Karpas-422 (cell line): ENCODE data around the gene FIZ1. TPM values are rescaled to one million over a fixed set of nuclear protein-coding genes. Genes with fewer than 3 reads are reported as not detected.

Source experiments
- DNase-seq: peaks from one replicate; pipeline ENCODE4 v3.0.0-alpha.2; 2015
- H2AFZ ChIP-seq: fragments of 200-600 bp; sonication (generic); 2 replicates; pipeline ENCODE4 v1.6.1; 2014; ENCODE audit warnings: antibody characterized with exemption, low read length, mixed read lengths
- H3K27ac ChIP-seq: fragments of 200-600 bp; sonication (generic); 2 replicates; pipeline ENCODE4 v1.5.1; 2014; ENCODE audit warnings: mild to moderate bottlenecking, low read length, moderate library complexity
- H3K27me3 ChIP-seq: fragments of 200-600 bp; sonication (generic); 2 replicates; pipeline ENCODE4 v1.6.1; 2014; ENCODE audit warnings: low read length, mixed read lengths
- H3K36me3 ChIP-seq: fragments of 200-600 bp; sonication (generic); 2 replicates; pipeline ENCODE4 v1.6.1; 2014; ENCODE audit warnings: low read length, mixed read lengths; ENCODE audit not compliant: insufficient read depth
- H3K4me1 ChIP-seq: fragments of 200-600 bp; sonication (generic); 2 replicates; pipeline ENCODE4 v1.6.1; 2014; ENCODE audit warnings: mild to moderate bottlenecking, low read length, mixed read lengths
- H3K4me2 ChIP-seq: fragments of 200-600 bp; sonication (generic); 2 replicates; pipeline ENCODE4 v1.6.1; 2014; ENCODE audit warnings: low read length, low read depth, mild to moderate bottlenecking; ENCODE audit not compliant: poor library complexity, severe bottlenecking
- H3K4me3 ChIP-seq: fragments of 200-600 bp; sonication (generic); 2 replicates; pipeline ENCODE4 v1.5.1; 2014; ENCODE audit warnings: mild to moderate bottlenecking, antibody characterized with exemption, low read length, mixed read lengths
- H3K79me2 ChIP-seq: fragments of 200-600 bp; sonication (generic); 2 replicates; pipeline ENCODE4 v1.6.1; 2014; ENCODE audit warnings: mild to moderate bottlenecking, low read length, mixed read lengths
- H3K9ac ChIP-seq: fragments of 200-600 bp; sonication (generic); 2 replicates; pipeline ENCODE4 v1.6.0; 2014; ENCODE audit warnings: low read length
- H3K9me2 ChIP-seq: fragments of 200-600 bp; sonication (generic), shearing (Covaris generic); replicated peaks from 2 replicates; pipeline ENCODE4 v1.6.0; 2014; ENCODE audit warnings: mild to moderate bottlenecking, low read length, moderate library complexity; ENCODE audit not compliant: insufficient read depth
- H3K9me3 ChIP-seq: fragments of 300-700, 200-600 bp; sonication (generic); 2 replicates; pipeline ENCODE4 v1.6.1; 2014; ENCODE audit warnings: low read length, mixed read lengths
- H4K20me1 ChIP-seq: fragments of 200-600 bp; sonication (generic); 2 replicates; pipeline ENCODE4 v1.6.1; 2014; ENCODE audit warnings: mild to moderate bottlenecking, antibody characterized with exemption, low read length, low read depth; ENCODE audit not compliant: insufficient read depth
- total RNA-seq: library from RNA; depleted of rRNA; stranded (reverse); fragments of >200 nt; shearing (Covaris generic); gene quantifications from 2 replicates; pipeline ENCODE4 v1.2.3, GENCODE V29; 2014; ENCODE audit warnings: low replicate concordance

FIZ1 gene
- total RNA-seq, 1 experiment from 2014 or later: 6.4 TPM

DNA sequence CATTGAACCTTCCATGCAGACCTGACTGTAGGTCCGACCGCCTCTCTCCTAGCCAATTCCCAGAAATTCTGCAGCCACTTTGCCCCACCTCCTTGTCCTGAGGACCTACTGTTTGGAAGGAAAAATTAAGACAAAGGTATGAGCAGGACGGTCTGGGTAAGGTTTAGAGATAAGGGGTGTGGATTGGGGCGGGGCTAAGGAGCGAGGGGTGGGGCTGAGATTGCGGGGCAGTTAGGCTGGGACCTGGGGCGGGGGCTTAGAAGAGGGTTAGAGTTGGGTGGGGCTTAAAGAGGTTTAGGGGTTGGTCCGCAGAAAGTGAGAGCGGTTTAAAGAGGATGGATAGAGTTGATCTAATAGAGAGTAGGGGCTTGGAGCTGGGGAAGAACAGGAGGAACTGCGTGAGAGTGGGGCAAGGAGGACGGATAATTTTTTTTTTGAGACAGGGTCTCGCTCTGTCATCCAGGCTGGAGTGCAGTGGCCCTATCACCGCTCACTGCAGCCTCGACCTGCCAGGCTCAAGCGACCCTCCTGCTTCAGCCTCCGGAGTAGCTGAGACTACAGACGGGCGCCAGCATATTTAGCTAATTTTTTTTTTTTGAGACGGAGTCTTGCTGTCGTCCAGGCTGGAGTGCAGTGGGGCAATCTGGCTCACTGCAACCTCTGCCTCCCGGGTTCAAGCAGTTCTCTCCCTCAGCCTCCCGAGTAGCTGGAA lies 4.4 kb upstream of the FIZ1 start:
- H2AFZ ChIP-seq: no peak overlapping the region
- peaks cover 30% of the 10 kb centered on the region for H3K79me2 ChIP-seq
- H3K36me3 ChIP-seq: peaks cover 11% of the 10 kb centered on the region
- H3K4me2 ChIP-seq: no peak overlapping the region
- no peak overlapping the region; the same call in 1 of the 2 replicates for H3K4me3 ChIP-seq
- no peak overlapping the region for H3K27ac ChIP-seq
- no peaks in the 10 kb centered on the region for H3K27me3 ChIP-seq
- H3K9ac ChIP-seq: no peak overlapping the region
- no peak for DNase-seq
- H4K20me1 ChIP-seq: no peaks in the 10 kb centered on the region; the same call in 1 of the 2 replicates
- no peaks in the 10 kb centered on the region for H3K9me3 ChIP-seq
- no peaks in the 10 kb centered on the region for H3K9me2 ChIP-seq
- peaks cover 28% of the 10 kb centered on the region for H3K4me1 ChIP-seq

DNA sequence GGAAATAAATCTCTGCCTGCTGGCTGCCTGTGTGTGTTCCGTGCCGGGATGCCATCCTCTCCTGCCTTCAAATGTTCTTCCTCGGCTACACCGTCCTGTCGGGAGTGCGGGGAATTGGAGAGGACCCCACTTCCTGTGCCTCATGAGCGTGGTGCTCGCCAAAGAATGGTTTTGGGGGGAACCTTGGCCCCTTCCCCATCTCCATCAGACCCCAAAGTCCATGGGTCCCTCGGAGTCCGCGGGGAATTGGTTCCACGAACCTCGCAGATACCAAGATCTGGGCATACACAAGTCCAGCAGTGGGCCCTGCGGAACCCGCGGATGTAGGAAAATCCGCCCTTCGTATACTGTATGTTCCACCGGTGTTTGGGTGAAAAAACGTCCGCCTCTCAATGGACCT lies 3.8 kb upstream of the FIZ1 start:
- Histone ChIP-seq H3K9me3 (no peaks in the 10 kb centered on the region), H2AFZ (no peak overlapping the region), H3K9me2 (no peaks in the 10 kb centered on the region), H3K9ac (no peak overlapping the region), H3K4me2 (no peak overlapping the region), H3K4me3 (no peak overlapping the region), H3K27me3 (no peaks in the 10 kb centered on the region), H3K27ac (no peak overlapping the region), H3K4me1 (peaks cover 34% of the 10 kb centered on the region), H3K79me2 (peaks cover 31% of the 10 kb centered on the region), H3K36me3 (peaks cover 7% of the 10 kb centered on the region; the same call in 1 of the 2 replicates), H4K20me1 (no peaks in the 10 kb centered on the region; the same call in 1 of the 2 replicates)
- no peak for DNase-seq

DNA sequence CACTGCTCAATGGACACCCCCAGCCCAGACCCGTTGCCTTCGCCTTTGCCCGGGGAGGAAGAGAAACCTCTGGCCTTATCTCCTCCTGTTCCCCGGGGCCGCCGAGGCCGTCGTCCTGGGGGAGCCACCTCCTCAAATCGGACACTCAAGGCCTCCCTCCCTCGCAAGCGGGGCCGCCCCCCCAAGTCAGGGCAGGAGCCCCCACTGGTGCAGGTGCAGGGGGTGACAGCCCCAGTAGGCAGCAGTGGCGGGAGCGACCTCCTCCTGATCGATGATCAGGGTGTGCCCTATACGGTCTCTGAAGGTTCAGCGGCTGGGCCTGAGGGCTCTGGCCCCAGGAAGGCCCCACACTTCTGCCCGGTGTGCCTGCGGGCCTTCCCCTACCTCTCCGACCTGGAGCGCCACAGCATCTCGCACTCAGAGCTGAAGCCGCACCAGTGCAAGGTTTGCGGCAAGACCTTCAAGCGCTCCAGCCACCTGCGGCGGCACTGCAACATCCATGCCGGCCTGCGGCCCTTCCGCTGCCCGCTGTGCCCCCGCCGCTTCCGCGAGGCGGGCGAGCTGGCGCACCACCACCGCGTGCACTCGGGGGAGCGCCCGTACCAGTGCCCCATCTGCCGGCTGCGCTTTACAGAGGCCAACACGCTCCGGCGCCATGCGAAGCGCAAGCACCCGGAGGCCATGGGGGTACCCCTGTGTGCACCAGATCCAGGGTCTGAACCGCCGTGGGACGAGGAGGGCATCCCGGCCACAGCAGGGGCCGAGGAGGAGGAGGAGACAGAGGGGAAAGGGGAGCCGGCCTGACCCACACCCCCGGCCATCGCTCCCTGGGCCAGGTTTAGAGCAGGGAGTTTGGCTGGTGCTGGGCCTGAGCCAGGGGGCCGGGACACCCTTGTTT lies 3.0 kb upstream of the FIZ1 start:
- H3K4me3 ChIP-seq: no peak overlapping the region
- H3K9me2 ChIP-seq: no peaks in the 10 kb centered on the region
- H3K27me3 ChIP-seq: no peaks in the 10 kb centered on the region
- H4K20me1 ChIP-seq: no peaks in the 10 kb centered on the region; the same call in 1 of the 2 replicates
- DNase-seq: no peak
- no peak overlapping the region for H2AFZ ChIP-seq
- peaks cover 7% of the 10 kb centered on the region; the same call in 1 of the 2 replicates for H3K36me3 ChIP-seq
- H3K4me2 ChIP-seq: no peak overlapping the region
- H3K9me3 ChIP-seq: no peaks in the 10 kb centered on the region
- no peak overlapping the region for H3K27ac ChIP-seq
- H3K79me2 ChIP-seq: peaks cover 27% of the 10 kb centered on the region
- peaks cover 35% of the 10 kb centered on the region for H3K4me1 ChIP-seq
- H3K9ac ChIP-seq: no peak overlapping the region

DNA sequence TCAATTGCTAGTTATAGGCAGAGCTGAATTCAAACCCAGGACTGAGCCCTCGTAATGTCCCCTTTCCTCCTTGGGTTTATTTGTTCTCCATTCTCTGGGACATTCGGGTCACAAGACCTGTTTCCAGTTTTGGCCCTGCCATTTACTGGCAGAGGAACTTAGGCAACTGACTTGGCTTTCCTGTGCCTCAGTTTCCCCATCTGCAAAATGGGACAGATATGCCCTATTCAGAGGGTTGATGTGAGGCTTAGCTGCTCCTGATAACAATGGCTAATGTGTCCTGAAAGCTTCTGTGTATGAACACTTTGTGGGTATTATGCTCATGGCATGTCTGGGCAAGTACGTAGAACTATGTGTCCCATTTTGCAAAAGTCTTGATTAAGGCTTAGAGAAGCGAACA lies 1.8 kb upstream of the FIZ1 start:
- H2AFZ ChIP-seq: no peak overlapping the region
- peak overlapping the region; percentile 68 for H3K4me3 ChIP-seq
- no peaks in the 10 kb centered on the region for H3K9me2 ChIP-seq
- peak overlapping the region; percentile 80 for H3K9ac ChIP-seq
- peaks cover 25% of the 10 kb centered on the region for H3K4me1 ChIP-seq
- H3K9me3 ChIP-seq: no peaks in the 10 kb centered on the region
- peaks cover 9% of the 10 kb centered on the region; the same call in 1 of the 2 replicates for H3K36me3 ChIP-seq
- no peaks in the 10 kb centered on the region for H3K27me3 ChIP-seq
- peak overlapping the region; percentile 88 for H3K27ac ChIP-seq
- peak overlapping the region; percentile 75 for H3K4me2 ChIP-seq
- H3K79me2 ChIP-seq: peaks cover 15% of the 10 kb centered on the region
- DNase-seq: no peak
- H4K20me1 ChIP-seq: no peaks in the 10 kb centered on the region

DNA sequence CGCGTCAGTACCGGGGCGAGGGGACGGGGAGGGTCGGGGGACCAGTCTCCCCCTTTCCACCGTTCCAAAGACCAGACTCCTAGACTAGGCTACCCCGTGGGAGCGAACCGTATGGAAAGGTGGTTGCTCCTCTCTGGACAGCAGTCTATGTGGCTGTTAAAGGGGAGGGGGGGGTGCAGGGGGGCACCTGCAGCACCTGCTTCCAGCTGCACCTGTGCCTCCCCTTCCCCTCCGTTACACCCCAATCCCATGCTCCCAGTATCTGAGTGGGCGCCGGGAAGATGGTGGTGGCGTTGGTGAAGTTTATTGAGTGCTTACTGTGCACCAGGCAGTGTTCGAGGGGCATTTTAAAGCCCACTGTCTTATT lies 1.3 kb upstream of the FIZ1 start:
- H2AFZ ChIP-seq: 0 out of 2 replicates have a peak overlapping the region, but pooled peaks have one; percentile 6

DNA sequence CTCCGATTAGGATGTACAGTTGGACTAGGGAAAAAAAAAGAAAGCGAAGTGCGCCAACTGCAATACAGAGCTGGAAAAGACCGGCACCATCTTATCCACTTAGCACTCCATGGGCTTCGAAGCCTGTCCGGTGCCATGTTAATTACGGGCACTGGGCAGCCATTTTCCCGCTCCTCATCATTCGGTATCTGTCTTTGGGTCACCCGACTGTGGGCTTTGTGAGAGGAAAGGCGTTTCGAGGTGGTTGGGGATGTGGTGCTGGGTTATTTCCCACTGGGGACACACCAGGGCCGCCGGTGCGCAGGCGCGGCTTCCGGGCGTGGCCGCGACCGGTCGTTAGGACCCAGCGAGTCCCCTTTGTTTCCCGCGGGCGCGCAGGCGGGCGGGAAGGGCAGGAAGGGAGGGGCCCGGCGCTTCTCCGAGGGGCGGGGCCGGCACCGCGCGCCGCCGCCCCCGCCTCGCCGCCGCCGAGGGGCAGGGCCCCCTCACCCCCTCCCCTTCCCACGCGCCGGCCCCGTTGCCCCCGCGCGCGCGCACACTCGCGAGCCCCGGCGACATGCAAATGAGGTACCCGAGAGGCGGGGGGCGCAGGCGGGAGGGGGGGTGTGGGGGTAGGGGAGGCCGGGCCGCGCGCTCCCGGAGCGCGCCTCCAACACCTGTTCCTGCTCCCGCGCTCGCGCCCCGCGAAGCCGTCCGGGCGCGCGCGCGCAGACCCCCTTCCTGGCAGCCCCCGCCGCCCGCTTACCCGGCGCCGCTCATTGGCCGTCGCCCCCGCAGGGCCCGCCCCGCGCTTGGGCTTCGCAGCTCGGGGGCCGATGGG lies 735 bp upstream of the FIZ1 start, which contains the start of gene ZNF524:
Gene ZNF524, plus strand, starts transcription at position 447 of the 820 bp plus-strand sequence. CDS start 1,825 bp downstream, outside the sequence.
- Histone ChIP-seq H3K9me3 (no peaks in the 10 kb centered on the region), H3K79me2 (peaks cover 9% of the 10 kb centered on the region), H3K4me3 (peak within 1 kb of the TSS; percentile 68), H3K9ac (peak within 1 kb of the TSS; percentile 80), H3K36me3 (peaks cover 17% of the 10 kb centered on the region), H3K4me1 (peaks cover 24% of the 10 kb centered on the region), H4K20me1 (no peaks in the 10 kb centered on the region), H2AFZ (peak within 1 kb of the TSS; percentile 51; the same call in 1 of the 2 replicates), H3K9me2 (no peaks in the 10 kb centered on the region), H3K27me3 (no peaks in the 10 kb centered on the region), H3K27ac (peak within 1 kb of the TSS; percentile 88), H3K4me2 (peak within 1 kb of the TSS; percentile 75)
- DNase-seq: peak; percentile 96

More for the DNA sequence above, 1.3 kb upstream of the FIZ1 start:
- peaks cover 25% of the 10 kb centered on the region for H3K4me1 ChIP-seq
- peak overlapping the region; percentile 80 for H3K9ac ChIP-seq
- no peaks in the 10 kb centered on the region for H4K20me1 ChIP-seq
- peak overlapping the region; percentile 68 for H3K4me3 ChIP-seq
- no peak for DNase-seq
- peak overlapping the region; percentile 75 for H3K4me2 ChIP-seq
- H3K9me2 ChIP-seq: no peaks in the 10 kb centered on the region
- no peaks in the 10 kb centered on the region for H3K9me3 ChIP-seq
- H3K27me3 ChIP-seq: no peaks in the 10 kb centered on the region
- peak overlapping the region; percentile 88 for H3K27ac ChIP-seq
- peaks cover 10% of the 10 kb centered on the region for H3K79me2 ChIP-seq
- H3K36me3 ChIP-seq: peaks cover 13% of the 10 kb centered on the region

DNA sequence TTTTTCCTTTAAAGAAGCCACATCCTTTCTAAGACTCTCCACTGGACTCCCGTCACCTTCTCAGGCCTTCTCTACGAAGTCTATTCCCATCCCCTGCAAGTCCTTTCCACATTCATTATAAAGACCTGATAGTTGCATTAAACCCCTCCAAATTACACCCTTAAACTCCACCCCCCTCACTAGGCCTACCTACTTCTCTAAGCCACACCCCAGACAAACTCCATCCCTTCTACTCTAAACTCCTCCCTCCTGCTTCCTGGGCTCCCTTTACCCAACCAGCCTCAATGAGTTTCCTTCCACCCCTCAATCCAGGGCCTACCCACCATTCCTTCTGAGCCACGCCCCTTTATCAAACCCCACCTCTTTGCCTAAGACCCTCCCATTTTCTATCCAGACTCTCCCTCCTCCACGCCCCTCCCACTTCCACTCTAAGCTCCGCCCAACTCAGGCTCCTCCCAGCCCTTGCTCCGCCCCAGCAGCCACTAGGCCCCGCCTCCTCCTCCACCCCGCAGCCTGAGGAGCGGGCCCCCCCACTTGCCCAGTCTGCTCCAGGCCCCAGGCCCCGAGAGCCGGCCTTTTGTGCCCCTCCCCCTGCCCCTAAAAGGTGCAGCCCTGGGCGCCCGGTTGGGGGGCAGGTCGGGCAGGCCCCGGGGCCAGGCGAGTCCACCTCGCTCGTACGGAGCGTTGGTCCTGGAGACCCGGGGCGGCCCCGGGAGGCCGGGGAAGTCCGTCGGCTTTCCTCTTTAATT lies 424 bp downstream of the FIZ1 start:
- Histone ChIP-seq H3K4me2 (peak overlapping the region; percentile 75), H3K4me1 (peaks cover 16% of the 10 kb centered on the region), H3K9me2 (no peaks in the 10 kb centered on the region), H3K9me3 (no peaks in the 10 kb centered on the region), H3K27me3 (no peaks in the 10 kb centered on the region), H3K4me3 (peak overlapping the region; percentile 68), H4K20me1 (no peaks in the 10 kb centered on the region), H3K9ac (peak overlapping the region; percentile 80), H3K36me3 (peaks cover 21% of the 10 kb centered on the region), H3K79me2 (peaks cover 9% of the 10 kb centered on the region), H2AFZ (0 out of 2 replicates have a peak overlapping the region, but pooled peaks have one; percentile 41), H3K27ac (peak overlapping the region; percentile 88)
- peak; percentile 99 for DNase-seq
